ENCODE data around the gene SCO2.
"Not testable (repeated sequence)": the region's sequence is repeated elsewhere in the genome, so short reads cannot be mapped to it uniquely, and the experiment has no call there.

SCO2 gene

GRCh38 chr22:50522208-50522805 is 3.1 kb downstream of the SCO2 start:
- DNase-seq (ENCODE audit: extremely low read depth in 1 of 2, low read depth in 1 of 2) = no peak

- no peak for DNase-seq (ENCODE audit: extremely low read depth in 1 of 2, low read depth in 1 of 2)
Measured at GRCh38 chr22:50521710-50522109, 3.7 kb downstream of the SCO2 start.

DNA sequence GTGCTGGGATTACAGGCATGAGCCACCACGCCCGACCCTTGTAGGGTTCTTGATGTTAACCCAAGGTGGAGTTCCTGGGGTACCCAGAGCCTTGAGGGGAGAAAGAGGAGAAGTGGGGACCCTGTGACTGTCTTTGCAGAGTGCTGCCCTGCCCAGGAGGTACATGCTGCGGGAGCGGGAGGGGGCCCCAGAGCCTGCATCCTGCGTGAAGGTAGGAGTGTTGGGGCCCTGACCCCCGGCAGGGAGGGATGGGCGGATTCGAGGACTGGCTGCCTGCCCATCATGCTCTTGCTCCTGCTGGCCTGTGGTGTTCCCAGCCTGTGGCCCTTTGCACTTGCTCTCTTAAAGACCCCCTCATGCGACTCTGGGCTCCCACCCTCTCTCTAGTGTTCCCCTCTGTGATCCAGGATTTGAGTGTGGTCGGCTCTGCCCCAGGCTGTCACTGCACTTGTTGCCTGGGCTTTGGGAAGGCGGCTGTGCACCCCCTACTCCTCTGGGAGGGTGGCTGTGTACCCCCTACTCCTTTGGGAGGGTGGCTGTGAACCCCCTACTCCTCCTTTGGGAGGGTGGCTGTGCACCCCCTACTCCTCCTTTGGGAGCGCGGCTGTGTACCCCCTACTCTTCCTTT is 4.5 kb downstream of the SCO2 start:
- no peak for DNase-seq (ENCODE audit: extremely low read depth in 1 of 2, low read depth in 1 of 2)

DNA sequence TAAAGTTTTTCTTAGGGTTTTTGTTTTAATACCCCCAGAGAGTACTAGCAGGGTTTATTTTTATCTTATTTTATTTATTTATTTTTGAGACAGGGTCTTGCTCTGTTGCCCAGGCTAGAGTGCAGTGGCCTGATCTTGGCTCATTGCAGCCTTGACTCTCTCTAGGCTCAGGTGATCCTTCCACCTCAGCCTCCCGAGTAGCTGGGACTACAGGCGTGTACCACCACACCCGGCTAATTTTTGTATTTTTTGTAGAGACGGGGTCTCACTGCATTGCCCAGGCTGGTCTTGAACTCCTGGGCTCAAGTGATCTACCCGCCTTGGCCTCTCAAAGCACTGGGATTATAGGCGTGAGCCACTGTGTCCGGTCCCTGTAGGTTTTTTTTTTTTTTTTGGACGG is 5.2 kb downstream of the SCO2 start:
- not testable (repeated sequence) for DNase-seq (ENCODE audit: extremely low read depth in 1 of 2, low read depth in 1 of 2)

DNA sequence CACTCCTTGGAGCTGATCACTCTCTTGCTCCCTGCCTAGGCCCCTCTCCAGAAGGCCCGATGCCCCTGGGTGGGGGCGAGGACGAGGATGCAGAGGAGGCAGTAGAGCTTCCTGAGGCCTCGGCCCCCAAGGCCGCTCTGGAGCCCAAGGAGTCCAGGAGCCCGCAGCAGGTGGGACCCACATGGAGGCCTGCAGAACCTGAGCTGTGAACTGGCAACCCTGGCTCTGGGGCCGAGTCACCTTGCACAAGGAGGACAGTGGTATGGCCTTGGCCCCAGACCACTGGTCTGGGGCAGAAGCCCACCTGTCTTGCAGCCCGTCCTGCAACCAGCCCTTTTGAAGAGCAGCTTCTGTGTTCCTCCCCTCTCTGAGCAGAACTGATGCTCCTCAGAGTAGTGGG is 6.2 kb downstream of the SCO2 start:
- DNase-seq (ENCODE audit: extremely low read depth in 1 of 2, low read depth in 1 of 2) = no peak

DNA sequence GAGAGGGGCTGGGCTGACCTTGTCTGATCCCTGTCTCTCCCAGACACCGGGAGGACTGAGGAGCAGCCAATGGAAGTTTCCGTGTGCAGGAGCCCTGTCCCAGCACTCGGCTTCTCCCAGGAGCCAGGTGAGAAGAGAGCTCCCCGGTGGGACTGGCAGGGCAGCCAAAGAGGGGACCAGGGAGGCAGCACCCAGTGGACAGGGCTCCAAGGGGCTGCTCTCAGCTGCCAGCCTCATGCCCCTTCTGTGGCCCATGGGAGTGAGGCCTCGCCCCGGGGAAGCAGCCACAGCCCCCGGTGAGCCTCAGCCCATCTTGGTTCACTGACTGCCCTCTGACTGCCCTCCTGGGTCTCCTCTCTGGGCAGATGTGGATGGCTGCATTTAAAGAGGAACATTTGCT is 6.8 kb downstream of the SCO2 start:
- DNase-seq (ENCODE audit: extremely low read depth in 1 of 2, low read depth in 1 of 2) = no peak

- no peak for DNase-seq (ENCODE audit: extremely low read depth in 1 of 2, low read depth in 1 of 2)
Measured at GRCh38 chr22:50517495-50518260, 7.7 kb downstream of the SCO2 start.

GRCh38 chr22:50516891-50517290 is 8.5 kb downstream of the SCO2 start:
- no peak for DNase-seq (ENCODE audit: extremely low read depth in 1 of 2, low read depth in 1 of 2)

GRCh38 chr22:50516068-50516467 is 9.3 kb downstream of the SCO2 start:
- no peak for DNase-seq (ENCODE audit: extremely low read depth in 1 of 2, low read depth in 1 of 2)

- DNase-seq (ENCODE audit: extremely low read depth in 1 of 2, low read depth in 1 of 2) = no peak
Measured at GRCh38 chr22:50513175-50513574, 12.2 kb downstream of the SCO2 start.

GRCh38 chr22:50508897-50509296 is 16.5 kb downstream of the SCO2 start:
- no peak for DNase-seq (ENCODE audit: extremely low read depth in 1 of 2, low read depth in 1 of 2)

DNA sequence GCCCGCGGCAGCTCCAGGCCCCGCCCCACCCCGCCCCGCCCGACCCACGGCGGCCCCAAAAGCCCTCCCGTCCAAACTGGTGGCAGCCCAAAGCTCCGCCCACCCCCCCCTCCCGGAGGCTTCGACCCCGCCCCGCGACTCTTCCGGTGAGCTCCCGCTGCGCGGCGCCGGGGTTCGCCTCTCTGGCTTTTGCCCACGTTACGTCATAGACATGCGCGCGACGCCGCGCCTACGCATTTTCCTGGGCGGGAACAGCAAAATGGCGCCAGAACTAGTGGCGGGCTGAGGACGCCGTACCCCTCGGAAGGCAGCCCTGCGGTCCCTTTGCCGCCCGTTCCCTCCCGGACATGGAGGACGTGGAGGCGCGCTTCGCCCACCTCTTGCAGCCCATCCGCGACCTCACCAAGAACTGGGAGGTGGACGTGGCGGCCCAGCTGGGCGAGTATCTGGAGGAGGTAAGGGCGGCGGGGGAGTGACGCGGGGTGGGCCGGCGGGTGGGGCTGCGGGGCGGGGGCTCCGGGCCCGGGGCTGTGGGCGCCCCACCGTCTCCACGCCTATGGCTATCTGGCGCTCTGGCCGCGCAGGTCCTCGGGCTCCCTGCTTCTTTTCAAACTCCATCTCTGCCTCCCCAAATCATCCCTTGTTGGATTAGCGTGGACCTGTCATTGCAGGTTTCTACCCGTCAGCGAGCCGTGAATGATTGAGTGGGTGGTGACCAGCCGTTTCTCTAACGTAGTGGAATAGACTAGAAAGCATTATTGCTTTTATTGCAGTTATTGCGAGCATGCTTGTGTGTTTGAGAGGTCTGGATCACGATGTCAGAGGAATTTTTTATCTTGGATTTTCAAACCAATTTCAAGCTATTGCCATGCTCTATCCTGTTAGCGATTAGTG is 17.2 kb downstream of the SCO2 start, which contains the start of gene NCAPH2:
NCAPH2 (plus strand) TSS at position 234 of the 894 bp plus-strand sequence; CDS start at position 348, 114 bp downstream.
- peak; percentile 91 to 96 for DNase-seq (ENCODE audit: extremely low read depth in 1 of 2, low read depth in 1 of 2)

GRCh38 chr22:50507421-50507990 is 17.9 kb downstream of the SCO2 start, which contains the start of gene LMF2:
Gene LMF2, minus strand, starts transcription at chr22:50507702. Its CDS starts 27 bp downstream, at chr22:50507675.
- DNase-seq (ENCODE audit: extremely low read depth in 1 of 2, low read depth in 1 of 2) = peak; percentile 79 to 89

- DNase-seq (ENCODE audit: extremely low read depth in 1 of 2, low read depth in 1 of 2) = no peak
Measured at GRCh38 chr22:50506611-50507420, 18.6 kb downstream of the SCO2 start.

DNA sequence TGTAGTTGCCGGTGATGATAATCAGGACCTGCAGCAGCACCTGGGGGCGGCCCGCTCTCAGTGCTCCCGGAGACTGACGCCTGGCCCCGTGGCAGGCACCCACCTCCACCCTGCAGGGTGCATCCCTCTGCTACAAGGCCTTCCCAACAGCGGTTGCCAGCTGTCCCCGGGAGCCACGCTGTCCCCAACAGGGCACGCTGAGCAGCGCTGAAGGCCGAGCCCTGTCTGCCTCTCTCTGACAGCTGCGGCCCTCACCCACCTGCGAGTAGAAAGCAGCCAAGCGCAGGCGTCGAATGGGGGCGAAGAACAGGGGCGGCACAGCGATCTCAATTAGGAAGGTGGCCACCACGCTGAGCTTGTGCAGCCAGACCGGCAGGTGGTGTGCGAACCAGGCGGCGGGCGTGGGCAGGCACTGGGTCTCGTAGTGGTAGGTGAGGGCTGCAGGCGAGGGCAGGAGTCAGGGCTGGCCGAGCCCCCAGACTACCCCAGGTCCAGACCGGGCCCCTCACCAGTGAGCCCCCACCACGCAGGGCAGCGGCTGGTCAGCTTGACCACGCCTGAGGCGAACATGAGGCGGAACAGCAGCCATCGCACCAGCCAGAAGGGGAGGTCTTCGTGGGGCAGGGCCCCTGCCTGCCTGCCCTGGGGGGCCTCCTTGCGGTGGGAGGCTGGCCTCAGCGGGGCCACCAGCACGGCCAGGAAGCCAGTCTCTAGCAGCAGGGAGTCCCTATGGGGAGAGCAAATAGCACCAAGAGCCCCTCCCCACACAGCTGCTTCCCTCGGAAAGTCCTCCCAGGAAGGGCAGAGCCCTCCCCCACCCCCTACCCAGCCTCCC is 19.4 kb downstream of the SCO2 start:
- no peak for DNase-seq (ENCODE audit: extremely low read depth in 1 of 2, low read depth in 1 of 2)

- no peak for DNase-seq (ENCODE audit: extremely low read depth in 1 of 2, low read depth in 1 of 2)
Measured at GRCh38 chr22:50505276-50505775, 20.1 kb downstream of the SCO2 start.

- no peak for DNase-seq (ENCODE audit: extremely low read depth in 1 of 2, low read depth in 1 of 2)
Measured at GRCh38 chr22:50504369-50505211, 20.8 kb downstream of the SCO2 start.
